Endothelial cell of umbilical vein (primary cell): ENCODE results near the gene TADA2B. TPM values are rescaled to one million over a fixed set of nuclear protein-coding genes. Genes with fewer than 3 reads are reported as not detected.

ENCODE experiments used
- BruUV-seq: library from RNA; stranded (reverse); fragments of 400-500 nt; replicated peaks from 2 replicates; lab custom pipeline; 2021; lab: Mats Ljungman, UMichigan
- CTCF ChIA-PET: fragments of 300-600, 350-600 bp; sonication (Branson Sonifier 250); formaldehyde crosslinking; loops from one replicate; lab custom pipeline; 2021; ENCODE audit warnings: antibody characterized with exemption, inconsistent platforms; lab: Charles Lee
- POLR2A ChIA-PET: fragments of 300-600, 350-600 bp; sonication (Branson Sonifier 250); formaldehyde crosslinking; loops from one replicate; lab custom pipeline; 2021; ENCODE audit warnings: antibody characterized with exemption, inconsistent platforms; lab: Charles Lee
- DNase-seq: peaks from one replicate; pipeline ENCODE4 v3.0.0-alpha.2; 2011; ENCODE audit warnings: low read depth, low spot score
- FAIRE-seq: peaks from 2 replicates; lab custom pipeline; 2011; peaks lifted over from hg19 to GRCh38; lab: Jason Lieb, UNC
- H2AFZ ChIP-seq: 2 replicates; pipeline ENCODE4 v1.6.0; 2012; ENCODE audit warnings: low read depth, low read length, control low read depth, inconsistent platforms
- H3K27ac ChIP-seq: 2 replicates; pipeline ENCODE4 v1.5.1; 2011; ENCODE audit warnings: low read depth, mild to moderate bottlenecking, control low read depth, low read length, moderate library complexity; ENCODE audit not compliant: insufficient read depth
- H3K27me3 ChIP-seq, 2 experiments: 2 replicates each; pipeline versions ENCODE4 v1.6.0 to v1.6.1; 2011; ENCODE audit warnings: low read length in 2 of 2, mixed read lengths in 1 of 2; ENCODE audit not compliant: control insufficient read depth in 2 of 2, insufficient read depth in 2 of 2
- H3K36me3 ChIP-seq, 2 experiments: 2 replicates in 1 of 2; 3 replicates in 1 of 2; pipeline ENCODE4 v1.5.1; 2011; ENCODE audit warnings: low read length in 2 of 2, mild to moderate bottlenecking in 1 of 2, moderate library complexity in 1 of 2; ENCODE audit not compliant: control insufficient read depth in 2 of 2, insufficient read depth in 2 of 2; ENCODE audit errors: extremely low read depth in 1 of 2
- H3K4me1 ChIP-seq: 3 replicates; pipeline ENCODE4 v1.5.1; 2011; ENCODE audit warnings: mild to moderate bottlenecking, low read length; ENCODE audit not compliant: control insufficient read depth, insufficient read depth; ENCODE audit errors: extremely low read depth
- H3K4me2 ChIP-seq: 2 replicates; pipeline ENCODE4 v1.6.1; 2011; ENCODE audit warnings: low read length, control low read depth, mixed read lengths; ENCODE audit not compliant: insufficient read depth
- H3K4me3 ChIP-seq, 3 experiments: fragments of 200-600 bp in 1 of 3; sonication (generic), shearing (Covaris generic) in 1 of 3; replicated peaks in 1 of 3; 2 replicates each; pipeline ENCODE4 v1.5.1; 2011 to 2016; ENCODE audit warnings: control low read depth in 3 of 3, low read length in 3 of 3, mild to moderate bottlenecking in 2 of 3, inconsistent platforms in 1 of 3, low read depth in 1 of 3, moderate library complexity in 1 of 3; ENCODE audit not compliant: insufficient read depth in 1 of 3
- H3K79me2 ChIP-seq: 2 replicates; pipeline ENCODE4 v1.6.0; 2012; ENCODE audit warnings: low read length, inconsistent platforms; ENCODE audit not compliant: control insufficient read depth, insufficient read depth
- H3K9ac ChIP-seq: replicated peaks from 2 replicates; pipeline ENCODE3; 2011; ENCODE audit warnings: low read length, control low read depth; ENCODE audit not compliant: insufficient read depth; ENCODE audit errors: extremely low read depth
- H3K9me1 ChIP-seq: replicated peaks from 3 replicates; pipeline ENCODE4 v1.6.0; 2011; ENCODE audit warnings: mild to moderate bottlenecking, low read length; ENCODE audit not compliant: control insufficient read depth, insufficient read depth; ENCODE audit errors: extremely low read depth
- H3K9me3 ChIP-seq: replicated peaks from 2 replicates; pipeline ENCODE4 v1.5.1; 2012; ENCODE audit warnings: low read length, inconsistent platforms; ENCODE audit not compliant: control insufficient read depth, insufficient read depth
- H4K20me1 ChIP-seq: replicated peaks from 2 replicates; pipeline ENCODE3; 2011; ENCODE audit warnings: mild to moderate bottlenecking, low read length; ENCODE audit not compliant: control insufficient read depth, insufficient read depth; ENCODE audit errors: extremely low read depth
- CTCF ChIP-seq, 2 donors: IDR thresholded peaks; 1 replicate in 1 of 2; 2 replicates in 1 of 2; pipeline ENCODE4 v1.5.1; 2011; ENCODE audit warnings: low read length in 2 of 2, mild to moderate bottlenecking in 2 of 2, moderate library complexity in 2 of 2, control low read depth in 1 of 2, inconsistent platforms in 1 of 2, low read depth in 1 of 2; ENCODE audit not compliant: insufficient read depth in 1 of 2; ENCODE audit errors: extremely low read depth in 1 of 2
- EZH2 ChIP-seq: IDR thresholded peaks from 2 replicates; pipeline ENCODE4 v1.6.1; 2012; ENCODE audit warnings: borderline replicate concordance, low read depth, mild to moderate bottlenecking, moderate library complexity, low read length, inconsistent platforms; ENCODE audit not compliant: severe bottlenecking
- GATA2 ChIP-seq: IDR thresholded peaks from 2 replicates; pipeline ENCODE4 v1.7.0; 2011; ENCODE audit warnings: low read depth, mild to moderate bottlenecking, moderate library complexity, mixed read lengths, low read length; ENCODE audit not compliant: insufficient read length, insufficient read depth
- JUN ChIP-seq: IDR thresholded peaks from 2 replicates; pipeline ENCODE4 v1.6.1; 2011; ENCODE audit warnings: borderline replicate concordance, low read depth; ENCODE audit not compliant: insufficient read length, insufficient read depth
- MAX ChIP-seq: IDR thresholded peaks from 2 replicates; pipeline ENCODE4 v1.6.1; 2011; ENCODE audit not compliant: insufficient read depth, insufficient read length
- MYC ChIP-seq: IDR thresholded peaks from one replicate; pipeline ENCODE4 v1.6.1; 2011; ENCODE audit warnings: mild to moderate bottlenecking, low read depth, low read length
- POLR2A ChIP-seq: IDR thresholded peaks from 2 replicates; pipeline ENCODE4 v1.6.1; 2012; ENCODE audit warnings: low read depth, mild to moderate bottlenecking, control low read depth, low read length
- POLR2AphosphoS5 ChIP-seq: IDR thresholded peaks from 2 replicates; pipeline ENCODE4 v1.6.1; 2012; ENCODE audit warnings: low read depth, mild to moderate bottlenecking, control low read depth, low read length, moderate library complexity; ENCODE audit not compliant: insufficient read depth
- dilution Hi-C: fragments of 300-500 bp; cut with MboI; formaldehyde crosslinking; loops from one replicate; pipeline ENCODE4 v1.15.0; 2019; ENCODE audit warnings: low sequenced_read_pairs; ENCODE audit not compliant: extremely low pct_ligation_motif_present
- intact Hi-C: fragments of 100-400 bp; cut with micrococcal nuclease; formaldehyde crosslinking; loops from one replicate; pipeline ENCODE4 v1.10.0; 2022
- polyA plus RNA-seq, 4 experiments: library from polyadenylated mRNA; depleted of rRNA in 3 of 4; stranded (reverse) in 3 of 4; unstranded in 1 of 4; fragments of >200 nt; gene quantifications; 2 replicates each; pipeline versions ENCODE4 v1.2.1 to v1.2.3, GENCODE V29; 2011 to 2012; ENCODE audit warnings: missing spikeins in 1 of 4
- total RNA-seq: library from RNA; stranded (reverse); gene quantifications from 2 replicates; pipeline ENCODE4 v1.2.3, GENCODE V29; 2021

Gene TADA2B
- total and polyA plus RNA-seq, 2 donors (not counting 3 experiments of a cell fraction or from before 2014, with no cell fraction given) = 5.5 to 11.5 TPM

- no peaks in the 10 kb centered on the region for H4K20me1 ChIP-seq
- intact Hi-C loops (loop anchor here (1.0 kb wide), 5 partner anchors 26 to 429 kb away; partner anchors contain the start of genes BLOC1S4, MRFAP1, TADA2B and TBC1D14), dilution Hi-C loops (no loop called here)
- peak overlapping the region; percentile 92 for H3K4me2 ChIP-seq
- no peak for DNase-seq
- H3K9ac ChIP-seq = peak overlapping the region; percentile 61
- CTCF ChIA-PET = interaction anchor here (1.0 to 8.6 kb wide), 7 partner anchors 13 to 348 kb away, joined by 3 to 79 read pairs (median 5); partner anchors contain the start of gene TADA2B
- H3K36me3 ChIP-seq = peaks cover 0 to 6% of the 10 kb centered on the region in 2 experiments
- BruUV-seq = no TSS peak
- FAIRE-seq = no peak
- H3K27me3 ChIP-seq = peaks cover 0 to 3% of the 10 kb centered on the region in 2 experiments
- no peak overlapping the region for H3K27ac ChIP-seq
- POLR2A ChIA-PET = interaction anchor here (2.1 kb wide), 1 partner anchor 26 kb away, joined by 10 read pairs; the partner anchor contains the start of gene TADA2B
- H3K4me3 ChIP-seq = peak overlapping the region; percentile 62 to 99 (median 71)
- H3K4me1 ChIP-seq = peaks cover 20% of the 10 kb centered on the region
- no peaks in the 10 kb centered on the region for H3K9me3 ChIP-seq
- H3K9me1 ChIP-seq = no peaks in the 10 kb centered on the region
- H3K79me2 ChIP-seq = peaks cover 35% of the 10 kb centered on the region
- peak overlapping the region; percentile 83 for H2AFZ ChIP-seq
- TF ChIP-seq JUN (no peak), MYC (no peak), POLR2A (no peak)
These were observed 25.7 kb downstream of the TADA2B start for GRCh38 chr4:7068883-7069282.

GRCh38 chr4:7070729-7071511 is 27.7 kb downstream of the TADA2B start:
- POLR2A ChIA-PET = no interaction called here
- DNase-seq (peak; percentile 65), FAIRE-seq (peak; percentile 91)
- TF ChIP-seq POLR2AphosphoS5 = no peak
- no peak for TF ChIP-seq EZH2
- TF ChIP-seq GATA2 = no peak
- TF ChIP-seq CTCF (IDR thresholded peaks at IDR 0.05; ENCODE audit: extremely low read depth in 1 of 2, insufficient read depth in 1 of 2, low read depth in 1 of 2, low read length in 2 of 2) = peak; percentile 97 to 99
- TF ChIP-seq JUN = no peak
- no peak for TF ChIP-seq MAX
- Histone ChIP-seq H3K4me3 (no peak overlapping the region), H2AFZ (no peak overlapping the region), H3K9me3 (no peaks in the 10 kb centered on the region), H3K79me2 (peaks cover 17% of the 10 kb centered on the region), H3K27ac (no peak overlapping the region), H3K27me3 (peaks cover 0 to 3% of the 10 kb centered on the region in 2 experiments), H3K9me1 (no peaks in the 10 kb centered on the region), H4K20me1 (no peaks in the 10 kb centered on the region), H3K4me1 (peaks cover 20% of the 10 kb centered on the region), H3K36me3 (no peaks in the 10 kb centered on the region), H3K9ac (no peak overlapping the region), H3K4me2 (no peak overlapping the region)
- no TSS peak for BruUV-seq
- dilution Hi-C loops = no loop called here
- CTCF ChIA-PET = interaction anchor here (0.6 to 8.6 kb wide), 27 partner anchors 12 to 412 kb away, joined by 3 to 79 read pairs (median 4); partner anchors contain the start of gene TADA2B
- intact Hi-C loops = loop anchor here (1.0 kb wide), 2 partner anchors 97 to 351 kb away; no protein-coding TSS in a partner anchor
